Suprapubic skin (tissue), 3 donors: ENCODE results near the gene FCGR3A.
"Not testable (repeated sequence)": the region's sequence is repeated elsewhere in the genome, so short reads cannot be mapped to it uniquely, and the experiment has no call there.

ENCODE experiments used
- POLR2A ChIP-seq, 2 donors: fragments of 450-650 bp; IDR thresholded peaks; one replicate each; pipeline ENCODE4 v1.6.1; 2017; ENCODE audit warnings: antibody characterized with exemption in 2 of 2, mild to moderate bottlenecking in 2 of 2, moderate library complexity in 2 of 2
- TF ChIP-seq, protein P1 (sequence below), 2 donors: fragments of 200-600 bp in 1 of 2; fragments of 450-650 bp in 1 of 2; sonication (generic) in 1 of 2; IDR thresholded peaks; one replicate each; pipeline ENCODE4 v1.5.1; 2016 to 2019; ENCODE audit warnings: antibody characterized with exemption in 2 of 2, mild to moderate bottlenecking in 1 of 2, moderate library complexity in 1 of 2

DNA sequence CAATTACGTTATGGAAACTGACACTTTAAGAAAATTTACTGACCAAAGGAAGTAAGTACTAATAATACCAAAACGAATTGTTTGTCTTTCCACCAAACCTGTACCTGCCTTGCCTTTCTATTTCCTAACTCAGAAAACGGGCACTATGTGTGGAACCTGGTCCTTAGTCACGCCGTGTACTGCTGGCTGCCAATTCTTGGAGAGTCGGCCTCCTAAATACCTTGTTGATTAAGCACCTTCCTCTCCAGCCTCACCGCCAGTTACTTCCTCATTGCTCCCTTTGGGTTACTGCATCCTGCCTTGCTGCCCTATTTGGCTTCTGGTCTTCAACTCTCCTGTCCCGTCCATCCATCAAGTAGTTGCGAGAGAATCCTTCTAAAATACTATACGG, 9.1 kb downstream of the FCGR3A start:
- TF ChIP-seq, protein P1, sequence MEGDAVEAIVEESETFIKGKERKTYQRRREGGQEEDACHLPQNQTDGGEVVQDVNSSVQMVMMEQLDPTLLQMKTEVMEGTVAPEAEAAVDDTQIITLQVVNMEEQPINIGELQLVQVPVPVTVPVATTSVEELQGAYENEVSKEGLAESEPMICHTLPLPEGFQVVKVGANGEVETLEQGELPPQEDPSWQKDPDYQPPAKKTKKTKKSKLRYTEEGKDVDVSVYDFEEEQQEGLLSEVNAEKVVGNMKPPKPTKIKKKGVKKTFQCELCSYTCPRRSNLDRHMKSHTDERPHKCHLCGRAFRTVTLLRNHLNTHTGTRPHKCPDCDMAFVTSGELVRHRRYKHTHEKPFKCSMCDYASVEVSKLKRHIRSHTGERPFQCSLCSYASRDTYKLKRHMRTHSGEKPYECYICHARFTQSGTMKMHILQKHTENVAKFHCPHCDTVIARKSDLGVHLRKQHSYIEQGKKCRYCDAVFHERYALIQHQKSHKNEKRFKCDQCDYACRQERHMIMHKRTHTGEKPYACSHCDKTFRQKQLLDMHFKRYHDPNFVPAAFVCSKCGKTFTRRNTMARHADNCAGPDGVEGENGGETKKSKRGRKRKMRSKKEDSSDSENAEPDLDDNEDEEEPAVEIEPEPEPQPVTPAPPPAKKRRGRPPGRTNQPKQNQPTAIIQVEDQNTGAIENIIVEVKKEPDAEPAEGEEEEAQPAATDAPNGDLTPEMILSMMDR (IDR thresholded peaks at IDR 0.05) = not testable (repeated sequence)
- not testable (repeated sequence) for TF ChIP-seq POLR2A (IDR thresholded peaks at IDR 0.05)
